Lower leg skin (tissue), 3 donors: Measurements from ENCODE around the gene TUSC2.

Source experiments
- POLR2A ChIP-seq, 2 donors: fragments of 450-650 bp; IDR thresholded peaks; one replicate each; pipeline ENCODE4 v1.6.1; 2016 to 2017; ENCODE audit warnings: antibody characterized with exemption in 2 of 2, mild to moderate bottlenecking in 1 of 2, moderate library complexity in 1 of 2
- TF ChIP-seq, protein P1 (sequence below), 3 donors: fragments of 450-650 bp; IDR thresholded peaks; one replicate each; pipeline ENCODE4 v1.5.1; 2016; ENCODE audit warnings: antibody characterized with exemption in 3 of 3, mild to moderate bottlenecking in 3 of 3, moderate library complexity in 2 of 3

- TF ChIP-seq, protein P1, sequence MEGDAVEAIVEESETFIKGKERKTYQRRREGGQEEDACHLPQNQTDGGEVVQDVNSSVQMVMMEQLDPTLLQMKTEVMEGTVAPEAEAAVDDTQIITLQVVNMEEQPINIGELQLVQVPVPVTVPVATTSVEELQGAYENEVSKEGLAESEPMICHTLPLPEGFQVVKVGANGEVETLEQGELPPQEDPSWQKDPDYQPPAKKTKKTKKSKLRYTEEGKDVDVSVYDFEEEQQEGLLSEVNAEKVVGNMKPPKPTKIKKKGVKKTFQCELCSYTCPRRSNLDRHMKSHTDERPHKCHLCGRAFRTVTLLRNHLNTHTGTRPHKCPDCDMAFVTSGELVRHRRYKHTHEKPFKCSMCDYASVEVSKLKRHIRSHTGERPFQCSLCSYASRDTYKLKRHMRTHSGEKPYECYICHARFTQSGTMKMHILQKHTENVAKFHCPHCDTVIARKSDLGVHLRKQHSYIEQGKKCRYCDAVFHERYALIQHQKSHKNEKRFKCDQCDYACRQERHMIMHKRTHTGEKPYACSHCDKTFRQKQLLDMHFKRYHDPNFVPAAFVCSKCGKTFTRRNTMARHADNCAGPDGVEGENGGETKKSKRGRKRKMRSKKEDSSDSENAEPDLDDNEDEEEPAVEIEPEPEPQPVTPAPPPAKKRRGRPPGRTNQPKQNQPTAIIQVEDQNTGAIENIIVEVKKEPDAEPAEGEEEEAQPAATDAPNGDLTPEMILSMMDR (IDR thresholded peaks at IDR 0.05), result no peak
- no peak for TF ChIP-seq POLR2A (IDR thresholded peaks at IDR 0.05)
These were observed 49.2 kb downstream of the TUSC2 start, which contains the start of gene LSMEM2 for GRCh38 chr3:50278880-50279224.
